BJ (cell line): ENCODE results near the gene COLEC12. TPM values are rescaled to one million over a fixed set of nuclear protein-coding genes. Genes with fewer than 3 reads are reported as not detected.

Experiments used
- CTCF ChIA-PET: fragments of 350-600 bp; formaldehyde crosslinking; extraction: SDS; loops from one replicate; lab custom pipeline; 2021; ENCODE audit warnings: antibody characterized with exemption, inconsistent platforms; lab: Yijun Ruan, JAX
- POLR2A ChIA-PET: fragments of 300-600 bp; sonication (Branson Sonifier 250); formaldehyde crosslinking; extraction: SDS; loops from one replicate; lab custom pipeline; 2021; ENCODE audit warnings: antibody characterized with exemption; lab: Charles Lee
- DNase-seq: peaks from one replicate; pipeline ENCODE4 v3.0.0-alpha.2; 2011; ENCODE audit warnings: low read depth
- H3K27me3 ChIP-seq: 2 replicates; pipeline ENCODE4 v1.6.0; 2011; ENCODE audit warnings: low read length; ENCODE audit not compliant: control insufficient read depth, insufficient read depth
- H3K36me3 ChIP-seq: 2 replicates; pipeline ENCODE4 v1.5.1; 2011; ENCODE audit warnings: low read length; ENCODE audit not compliant: control insufficient read depth, insufficient read depth
- H3K4me3 ChIP-seq: 2 replicates; pipeline ENCODE4 v1.5.1; 2011; ENCODE audit warnings: low read depth, mild to moderate bottlenecking, control low read depth, low read length
- CTCF ChIP-seq: IDR thresholded peaks from 2 replicates; pipeline ENCODE4 v1.5.1; 2011; ENCODE audit warnings: low read depth, mild to moderate bottlenecking, control low read depth, inconsistent platforms, low read length, moderate library complexity; ENCODE audit not compliant: insufficient read depth
- polyA minus RNA-seq: library from RNA; depleted of rRNA, polyadenylated mRNA; stranded (reverse); fragments of >200 nt; gene quantifications from 2 replicates; pipeline ENCODE4 v1.2.3, GENCODE V29; 2011; rRNA and poly(A)+ RNA removed
- polyA plus RNA-seq: library from polyadenylated mRNA; depleted of rRNA; stranded (reverse); fragments of >200 nt; gene quantifications from 2 replicates; pipeline ENCODE4 v1.2.3, GENCODE V29; 2011; rRNA removed

The COLEC12 gene
- polyA plus RNA-seq = 41.1 and 55.1 TPM in 2 replicates
- polyA minus RNA-seq = 24.7 and 26.9 TPM in 2 replicates

DNA sequence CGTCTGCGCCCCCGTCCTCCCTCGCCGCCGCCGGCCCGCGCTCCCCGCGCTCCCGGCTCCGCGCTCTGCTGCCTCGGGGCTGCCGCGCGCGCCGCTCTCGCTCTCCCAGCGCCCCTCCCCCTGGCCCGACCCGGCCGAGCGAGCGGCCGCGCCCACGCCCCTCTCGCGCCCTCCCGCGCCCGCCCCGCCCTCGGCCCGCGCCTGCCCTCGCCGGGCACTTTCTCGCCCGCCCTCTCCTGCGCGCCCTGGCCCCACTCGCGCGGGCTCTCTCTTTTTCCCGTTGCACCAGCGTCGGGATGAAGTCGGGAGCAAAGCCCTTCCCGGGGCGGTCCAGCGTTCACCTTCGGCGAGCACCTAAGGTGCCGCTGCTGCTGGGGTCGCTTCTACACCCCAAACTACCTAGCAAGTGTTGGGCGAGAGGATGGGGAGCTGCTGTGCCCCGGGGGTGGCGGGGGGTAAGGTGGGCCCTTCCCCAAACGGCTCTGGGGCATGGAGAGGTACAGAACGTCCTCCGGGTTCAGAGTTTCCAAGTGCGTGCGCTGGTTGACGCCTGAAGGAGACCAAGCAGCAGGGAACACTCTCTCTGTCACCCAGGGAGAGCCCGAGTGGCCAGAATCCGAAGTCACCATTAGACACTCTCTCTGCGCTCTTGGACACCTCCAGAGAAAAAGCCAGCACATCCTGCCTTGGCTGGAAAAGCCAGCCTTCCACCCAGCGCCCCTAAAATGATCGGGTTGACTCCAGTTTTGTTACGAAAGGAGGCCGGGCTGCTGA is at the start of gene COLEC12:
Gene COLEC12 (minus strand): TSS at position 70 of the 774 bp plus-strand sequence. CDS start 187 bp downstream, outside the sequence.
- ChIA-PET CTCF (interaction anchor here (1.5 kb wide), 2 partner anchors 65 to 113 kb away, joined by 3 to 4 read pairs; no protein-coding TSS in a partner anchor), POLR2A (no interaction called here)
- peak within 1 kb of the TSS; percentile 79 for H3K4me3 ChIP-seq
- no peak for TF ChIP-seq CTCF
- no peaks in the 10 kb centered on the region for H3K36me3 ChIP-seq
- DNase-seq = no peak
- H3K27me3 ChIP-seq = peaks cover 17% of the 10 kb centered on the region

DNA sequence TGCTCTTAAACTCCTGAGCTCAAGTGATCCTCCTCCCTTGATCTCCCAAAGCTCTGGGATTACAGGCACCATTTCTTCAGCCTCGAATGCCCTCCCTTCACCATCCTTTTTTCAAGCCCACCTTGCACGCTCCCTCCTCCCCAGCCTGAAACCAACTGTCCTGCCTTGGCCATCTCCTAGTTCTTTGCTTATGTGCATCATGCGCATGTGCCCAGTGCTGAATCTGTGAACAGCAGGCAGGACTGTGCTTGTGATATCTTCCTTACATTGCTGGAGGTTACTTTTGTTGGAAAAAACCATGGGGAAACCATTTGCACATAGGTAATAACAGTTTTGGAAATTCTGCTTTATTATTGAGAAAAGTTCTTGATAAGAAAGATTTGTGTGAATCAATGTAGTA is 49.5 kb upstream of the COLEC12 start:
- ChIA-PET CTCF (no interaction called here), POLR2A (no interaction called here)
- H3K27me3 ChIP-seq = peaks cover 2% of the 10 kb centered on the region
- no peak for TF ChIP-seq CTCF
- H3K36me3 ChIP-seq = no peaks in the 10 kb centered on the region
- DNase-seq = no peak
- no peak overlapping the region for H3K4me3 ChIP-seq

- DNase-seq = no peak
- peaks cover 7% of the 10 kb centered on the region for H3K27me3 ChIP-seq
- CTCF ChIA-PET = no interaction called here
- H3K4me3 ChIP-seq = no peak overlapping the region
- no peak for TF ChIP-seq CTCF
- POLR2A ChIA-PET = no interaction called here
- H3K36me3 ChIP-seq = no peaks in the 10 kb centered on the region
These were observed 43.1 kb upstream of the COLEC12 start for GRCh38 chr18:543447-544078.

GRCh38 chr18:533995-534601 is 33.6 kb upstream of the COLEC12 start:
- Histone ChIP-seq H3K4me3 (no peak overlapping the region), H3K27me3 (peaks cover 2% of the 10 kb centered on the region; the same call in 1 of the 2 replicates), H3K36me3 (no peaks in the 10 kb centered on the region)
- no peak for TF ChIP-seq CTCF
- POLR2A ChIA-PET = no interaction called here
- CTCF ChIA-PET = interaction anchor here (0.7 to 0.9 kb wide), 3 partner anchors 35 to 213 kb away, joined by 3 to 5 read pairs (median 5); no protein-coding TSS in a partner anchor
- no peak for DNase-seq

DNA sequence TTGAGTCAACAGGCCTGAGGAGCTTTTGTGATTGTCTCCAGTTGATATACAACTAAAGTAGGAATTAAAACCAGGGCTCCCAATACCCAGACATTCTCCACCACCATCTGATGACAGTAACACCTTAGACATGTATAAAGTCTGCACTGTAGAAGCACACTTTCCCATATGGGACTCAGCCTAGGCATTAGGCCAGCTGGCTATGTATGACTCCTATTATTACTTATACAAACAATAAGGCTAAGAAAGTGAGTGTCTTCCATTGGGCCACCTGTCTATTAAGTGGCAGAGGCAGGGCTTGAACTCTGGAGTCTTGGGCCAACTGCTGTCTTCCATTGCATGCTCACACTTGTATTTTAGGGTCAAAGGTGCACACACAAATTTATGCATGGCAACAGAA is 32.1 kb upstream of the COLEC12 start:
- no peak for DNase-seq
- no peak for TF ChIP-seq CTCF
- ChIA-PET CTCF (no interaction called here), POLR2A (no interaction called here)
- Histone ChIP-seq H3K27me3 (peaks cover 2% of the 10 kb centered on the region; the same call in 1 of the 2 replicates), H3K36me3 (no peaks in the 10 kb centered on the region), H3K4me3 (no peak overlapping the region)
